Inferior parietal cortex (tissue), 1 donor: ENCODE data around the gene MMS22L.

Source experiments
- DNase-seq: peaks from one replicate; pipeline ENCODE4 v3.0.0-alpha.2; 2016; ENCODE audit errors: extremely low spot score

Gene MMS22L

GRCh38 chr6:97147421-97147820 lies 135.6 kb downstream of the MMS22L start:
- no peak for DNase-seq

GRCh38 chr6:97145691-97146090 lies 137.3 kb downstream of the MMS22L start:
- DNase-seq = no peak

GRCh38 chr6:97141756-97142155 lies 141.3 kb downstream of the MMS22L start:
- DNase-seq = no peak

- DNase-seq = no peak
Measured at GRCh38 chr6:97138581-97138980, 144.4 kb downstream of the MMS22L start.

- no peak for DNase-seq
Measured at GRCh38 chr6:97136626-97137358, 146.2 kb downstream of the MMS22L start.

- peak; percentile 64 for DNase-seq
Measured at GRCh38 chr6:97133067-97133466, 149.9 kb downstream of the MMS22L start.

- no peak for DNase-seq
Measured at GRCh38 chr6:97129106-97129505, 153.9 kb downstream of the MMS22L start.

- DNase-seq = no peak
Measured at GRCh38 chr6:97128507-97128906, 154.5 kb downstream of the MMS22L start.

- DNase-seq = no peak
Measured at GRCh38 chr6:97123652-97124051, 159.4 kb downstream of the MMS22L start.

GRCh38 chr6:97123112-97123511 lies 159.9 kb downstream of the MMS22L start:
- DNase-seq = no peak

- DNase-seq = no peak
Measured at GRCh38 chr6:97120511-97120910, 162.5 kb downstream of the MMS22L start.

- no peak for DNase-seq
Measured at GRCh38 chr6:97114645-97115044, 168.4 kb downstream of the MMS22L start.

- no peak for DNase-seq
Measured at GRCh38 chr6:97113170-97113569, 169.8 kb downstream of the MMS22L start.

GRCh38 chr6:97111243-97111642 lies 171.8 kb downstream of the MMS22L start:
- DNase-seq = no peak

GRCh38 chr6:97110626-97111025 lies 172.4 kb downstream of the MMS22L start:
- no peak for DNase-seq

- DNase-seq = no peak
Measured at GRCh38 chr6:97110149-97110548, 172.9 kb downstream of the MMS22L start.

- DNase-seq = no peak
Measured at GRCh38 chr6:97109444-97109843, 173.6 kb downstream of the MMS22L start.

- DNase-seq = peak; percentile 51
Measured at GRCh38 chr6:97102145-97102790, 180.7 kb downstream of the MMS22L start.

GRCh38 chr6:97100696-97101095 lies 182.3 kb downstream of the MMS22L start:
- no peak for DNase-seq

- DNase-seq = peak; percentile 29
Measured at GRCh38 chr6:97097068-97098047, 185.7 kb downstream of the MMS22L start.

GRCh38 chr6:97095311-97095850 lies 187.6 kb downstream of the MMS22L start:
- no peak for DNase-seq

- DNase-seq = no peak
Measured at GRCh38 chr6:97094376-97094775, 188.6 kb downstream of the MMS22L start.
